SK-N-DZ (cell line): ENCODE results near the gene FBXO9.

ENCODE experiments used
- DNase-seq: peaks from one replicate; pipeline ENCODE4 v3.0.0-alpha.2; 2015; ENCODE audit warnings: low spot score

FBXO9 gene

GRCh38 chr6:53089948-53090347 lies 24.7 kb downstream of the FBXO9 start:
- no peak for DNase-seq

DNA sequence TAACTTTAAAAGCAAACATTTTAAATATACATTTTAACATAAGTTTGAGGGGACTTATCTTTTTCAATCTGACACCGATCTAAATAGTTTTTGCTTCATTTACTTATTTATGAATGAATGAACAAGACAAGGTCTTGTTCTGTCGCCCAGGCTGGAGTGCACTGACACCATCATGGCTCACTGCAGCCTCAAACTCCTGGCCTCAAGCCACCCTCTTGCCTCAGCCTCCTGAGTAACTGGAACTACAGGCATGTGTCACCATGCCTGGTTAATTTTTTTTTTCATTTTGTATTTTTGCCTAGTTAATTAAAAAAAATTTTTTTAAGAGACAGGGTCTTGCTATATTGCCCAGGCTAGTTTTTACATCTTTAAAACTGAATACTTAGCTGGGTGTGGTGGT lies 25.4 kb downstream of the FBXO9 start:
- no peak for DNase-seq

- no peak for DNase-seq
Measured at GRCh38 chr6:53095270-53095669, 30.1 kb downstream of the FBXO9 start.

DNA sequence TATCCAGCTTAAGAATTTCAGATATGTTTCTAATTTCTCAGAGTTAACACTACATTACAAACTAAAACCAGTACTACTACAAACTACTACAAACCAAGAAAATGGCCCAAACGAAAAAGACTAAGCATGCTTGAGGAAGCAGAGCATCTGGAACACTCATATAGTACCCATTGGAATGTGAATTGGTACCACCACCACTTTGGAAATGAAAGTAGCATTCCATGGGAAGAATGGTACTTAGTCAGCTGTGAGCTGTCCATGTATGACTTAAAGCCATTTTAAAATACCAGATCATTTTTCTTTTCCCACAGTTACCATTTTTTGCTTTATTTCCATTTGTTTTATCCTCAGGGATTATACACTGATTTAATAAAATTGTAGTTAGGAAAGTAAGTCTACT lies 30.5 kb downstream of the FBXO9 start:
- no peak for DNase-seq

DNA sequence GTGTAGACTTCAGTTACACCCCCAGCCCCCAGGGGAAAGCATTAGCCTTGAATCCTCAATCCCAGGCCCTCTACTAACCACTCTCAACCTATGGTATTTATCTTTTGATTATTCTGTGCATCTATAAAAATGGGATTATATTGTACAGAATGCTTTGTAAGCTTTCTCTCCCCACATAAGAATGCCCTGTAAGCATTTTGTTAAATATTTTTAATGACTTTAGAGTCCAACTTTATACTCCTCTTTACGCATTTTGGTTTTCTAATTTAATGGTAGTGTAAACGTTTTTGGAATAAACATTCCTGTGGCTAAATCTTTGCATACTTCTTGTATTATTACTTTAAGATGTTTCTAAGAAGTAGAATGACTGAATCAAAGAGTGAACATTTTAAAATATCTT lies 35.4 kb downstream of the FBXO9 start:
- DNase-seq: no peak

GRCh38 chr6:53101006-53101405 lies 35.8 kb downstream of the FBXO9 start:
- DNase-seq: no peak

- DNase-seq: no peak
Measured at GRCh38 chr6:53103993-53104675, 38.9 kb downstream of the FBXO9 start.

- no peak for DNase-seq
Measured at GRCh38 chr6:53104916-53105315, 39.7 kb downstream of the FBXO9 start.

DNA sequence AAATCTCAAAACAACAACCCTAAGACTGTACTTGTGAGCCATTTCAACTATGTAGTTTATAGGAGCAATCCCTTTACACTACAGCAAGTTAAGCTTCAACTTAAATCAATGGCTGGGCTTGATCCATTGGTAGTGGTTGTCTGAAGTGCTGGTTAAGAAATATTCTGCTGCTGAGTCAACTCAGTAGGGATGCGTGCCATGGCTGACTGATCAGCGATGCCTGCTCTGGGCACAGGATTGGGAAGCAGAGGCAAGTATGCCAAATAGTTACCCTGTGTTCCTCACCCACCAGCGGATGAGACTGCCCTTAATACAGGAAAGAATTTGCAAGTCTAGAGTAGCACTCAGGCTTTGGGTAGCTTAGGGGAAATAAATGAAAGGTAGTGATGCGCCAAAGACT lies 41.9 kb downstream of the FBXO9 start:
- no peak for DNase-seq

GRCh38 chr6:53109612-53110011 lies 44.4 kb downstream of the FBXO9 start:
- no peak for DNase-seq

GRCh38 chr6:53111865-53112264 lies 46.7 kb downstream of the FBXO9 start:
- DNase-seq: no peak

DNA sequence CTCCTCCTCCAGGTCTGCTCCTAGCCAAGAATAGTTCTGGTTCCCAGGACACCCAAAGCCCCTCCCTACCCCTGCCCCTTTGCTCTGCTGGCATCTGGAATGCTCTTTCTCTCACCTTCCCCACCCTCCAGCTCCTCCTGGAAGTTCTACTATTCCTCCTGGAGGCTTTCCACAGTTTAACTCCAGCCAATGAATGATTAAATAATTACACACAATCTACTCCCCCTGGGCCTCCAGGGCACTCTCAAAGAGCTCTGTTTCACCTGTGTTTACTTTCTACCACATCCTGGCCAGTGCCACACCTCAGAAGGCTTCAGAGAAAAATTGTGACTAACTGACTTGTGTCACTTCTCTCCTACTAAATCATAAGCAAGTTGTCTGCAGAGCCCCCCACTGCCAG lies 47.2 kb downstream of the FBXO9 start:
- DNase-seq: no peak

GRCh38 chr6:53112871-53113270 lies 47.7 kb downstream of the FBXO9 start:
- no peak for DNase-seq

GRCh38 chr6:53113742-53114141 lies 48.5 kb downstream of the FBXO9 start:
- no peak for DNase-seq

GRCh38 chr6:53115113-53115512 lies 49.9 kb downstream of the FBXO9 start:
- DNase-seq: no peak

DNA sequence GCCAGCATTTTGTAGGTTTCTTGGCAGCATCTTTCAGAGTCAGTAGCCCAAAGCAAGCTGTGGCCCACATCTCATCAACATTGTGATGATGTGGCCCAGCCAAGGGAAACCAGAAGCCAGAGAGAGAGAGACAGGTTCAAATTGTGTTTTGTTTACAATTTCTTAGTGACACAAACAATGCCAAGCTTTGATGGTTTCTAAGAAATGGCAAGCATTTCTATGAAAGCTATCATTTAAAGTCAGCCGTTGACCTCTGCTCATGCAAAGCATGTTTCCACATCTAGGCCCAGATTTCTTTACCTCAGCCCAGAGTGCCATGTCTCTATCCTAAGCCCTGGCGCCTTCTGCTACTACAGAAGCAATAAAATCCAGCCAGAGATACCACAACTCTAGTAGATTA lies 50.5 kb downstream of the FBXO9 start:
- DNase-seq: no peak

DNA sequence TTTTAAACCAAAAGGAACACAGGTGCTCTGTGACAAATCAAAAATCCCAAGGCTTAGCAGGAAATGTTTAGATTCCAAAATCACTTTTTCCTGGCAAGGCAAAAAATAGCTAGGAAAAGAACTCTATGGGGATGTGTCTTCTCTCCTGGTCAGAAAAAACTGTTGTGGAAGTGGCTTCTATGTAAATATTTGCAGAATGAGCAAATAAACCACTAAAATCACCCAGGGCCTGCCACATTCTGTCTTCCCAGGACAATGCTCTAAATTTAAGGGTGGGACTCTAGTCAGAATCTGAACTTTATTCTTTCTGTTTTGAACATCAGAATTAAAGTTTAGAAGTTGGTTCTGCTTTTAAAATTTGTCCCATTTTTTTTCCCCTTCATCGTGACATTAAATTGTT lies 54.1 kb downstream of the FBXO9 start:
- no peak for DNase-seq

DNA sequence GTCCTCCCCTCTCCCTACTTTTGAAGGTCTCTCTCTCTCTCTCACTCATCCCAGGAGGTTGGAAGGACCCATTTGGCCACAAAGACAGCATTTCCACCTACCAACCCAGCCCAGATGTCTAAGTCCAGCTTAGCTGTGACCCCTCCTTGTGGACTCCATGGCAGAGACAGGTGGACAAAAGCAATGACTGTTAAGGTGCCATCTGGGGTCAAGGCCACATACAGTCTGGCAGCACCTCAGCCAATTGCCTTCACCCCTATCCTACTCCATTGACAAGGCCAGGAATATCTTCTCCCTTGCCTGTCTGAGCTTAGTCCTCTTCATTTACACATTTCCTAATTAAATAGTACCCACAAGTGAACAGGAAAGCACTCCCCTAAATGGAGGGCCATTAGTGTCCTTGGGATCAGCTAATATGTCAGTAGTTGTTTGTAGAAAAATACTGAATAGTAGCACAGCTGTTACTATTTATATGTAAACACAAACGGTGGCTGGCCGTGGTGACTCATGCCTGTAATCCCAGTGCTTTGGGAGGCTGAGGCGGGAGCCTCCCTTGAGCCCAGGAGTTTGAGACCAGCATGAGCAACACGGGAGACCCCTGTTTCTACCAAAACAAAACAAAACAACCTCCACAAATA lies 54.7 kb downstream of the FBXO9 start:
- no peak for DNase-seq

DNA sequence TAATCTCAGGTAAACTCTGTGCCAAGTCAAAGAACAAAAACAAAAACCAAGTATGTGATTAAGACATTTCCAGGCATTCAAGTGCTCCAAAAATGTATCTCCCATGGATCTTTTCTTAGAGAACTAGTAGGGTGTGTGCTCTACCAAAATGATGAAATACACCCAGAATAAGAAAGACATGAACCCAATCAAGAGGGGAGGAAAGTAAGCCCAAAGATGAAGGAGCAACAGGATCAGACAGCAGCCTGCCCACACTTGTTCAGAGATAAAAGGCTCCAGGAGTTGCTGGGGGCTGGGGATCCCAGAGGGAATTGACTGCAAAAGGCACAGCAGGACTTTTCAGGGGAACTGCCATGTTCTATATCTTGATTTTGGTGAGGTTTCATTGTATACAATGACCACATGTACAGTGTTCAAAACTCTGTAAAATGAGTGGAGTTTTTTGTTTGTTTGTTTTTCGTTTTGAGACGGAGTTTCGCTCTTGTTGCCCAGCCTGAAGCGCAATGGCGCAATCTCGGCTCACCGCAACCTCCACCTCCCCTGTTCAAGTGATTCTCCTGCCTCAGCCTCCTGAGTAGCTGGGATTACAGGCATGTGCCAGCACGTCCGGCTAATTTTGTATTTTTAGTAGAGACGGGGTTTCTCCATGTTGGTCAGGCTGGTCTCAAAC lies 59.1 kb downstream of the FBXO9 start:
- DNase-seq: no peak

- no peak for DNase-seq
Measured at GRCh38 chr6:53125276-53125675, 60.1 kb downstream of the FBXO9 start.

- DNase-seq: no peak
Measured at GRCh38 chr6:53128842-53129241, 63.6 kb downstream of the FBXO9 start.

DNA sequence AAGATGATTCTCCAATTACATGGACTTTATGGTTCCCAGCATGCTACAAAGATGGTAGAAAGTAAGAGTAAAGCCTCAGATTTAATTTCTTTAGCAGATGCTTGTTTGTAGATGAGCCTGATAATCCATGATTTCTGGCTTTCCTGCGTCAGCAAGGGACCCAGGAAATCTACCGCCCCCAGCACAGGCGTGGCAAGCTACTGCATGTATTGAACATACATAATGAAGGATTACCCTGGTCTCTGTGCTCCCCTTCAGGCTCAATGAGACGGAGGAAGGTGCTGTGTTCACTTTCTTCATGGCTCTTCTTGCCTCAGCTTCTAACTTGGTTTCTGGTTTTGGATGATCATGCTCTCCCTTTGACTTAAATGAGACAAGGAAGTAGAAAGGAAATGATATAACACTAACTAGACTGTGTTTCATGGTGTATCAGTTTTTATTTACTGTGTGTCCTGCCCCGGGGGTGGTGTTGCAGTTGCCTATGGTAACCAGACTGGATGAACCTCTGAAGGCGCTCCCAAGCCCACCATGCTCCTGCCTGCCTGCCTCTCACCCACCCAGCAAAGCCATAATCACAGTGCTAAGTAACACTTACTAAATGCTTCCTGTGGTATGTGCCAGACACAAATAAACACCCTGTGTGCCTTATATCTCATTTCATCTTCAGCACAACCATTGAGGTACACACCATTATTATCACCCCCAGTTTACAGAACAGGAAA lies 65.5 kb downstream of the FBXO9 start:
- DNase-seq: no peak
